ENCODE data around the gene HERC4. TPM values are rescaled to one million over a fixed set of nuclear protein-coding genes. Genes with fewer than 3 reads are reported as not detected.
"Not testable (repeated sequence)": the region's sequence is repeated elsewhere in the genome, so short reads cannot be mapped to it uniquely, and the experiment has no call there.

The HERC4 gene
- total RNA-seq, 3 donors from 2014 or later = 43.2 to 81.4 (median 66.2) TPM

DNA sequence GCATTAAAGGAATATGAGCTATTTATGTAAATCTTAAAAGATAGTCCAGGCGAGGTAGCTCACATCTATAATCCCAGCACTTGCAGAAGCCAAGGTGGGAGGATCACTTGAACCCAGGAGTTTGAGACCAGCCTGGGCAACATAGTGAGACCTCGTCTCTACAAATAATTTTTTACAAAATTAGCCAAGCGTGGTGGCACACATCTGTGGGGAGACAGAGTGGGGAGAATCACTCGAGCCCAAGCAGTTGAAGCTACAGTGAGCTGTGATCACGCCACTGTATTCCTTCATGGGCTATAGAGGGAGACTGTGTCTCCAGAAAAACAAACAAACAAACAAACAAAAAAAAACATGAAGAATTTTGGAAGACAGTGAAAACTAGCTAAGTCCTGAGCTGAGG is 28.4 kb downstream of the HERC4 start:
- Histone ChIP-seq H3K4me3 (no peak overlapping the region), H3K9me3 (no peaks in the 10 kb centered on the region), H3K27me3 (no peaks in the 10 kb centered on the region), H3K27ac (no peak overlapping the region), H3K4me1 (no peaks in the 10 kb centered on the region), H3K36me3 (no peaks in the 10 kb centered on the region)
- TF ChIP-seq, protein P1, sequence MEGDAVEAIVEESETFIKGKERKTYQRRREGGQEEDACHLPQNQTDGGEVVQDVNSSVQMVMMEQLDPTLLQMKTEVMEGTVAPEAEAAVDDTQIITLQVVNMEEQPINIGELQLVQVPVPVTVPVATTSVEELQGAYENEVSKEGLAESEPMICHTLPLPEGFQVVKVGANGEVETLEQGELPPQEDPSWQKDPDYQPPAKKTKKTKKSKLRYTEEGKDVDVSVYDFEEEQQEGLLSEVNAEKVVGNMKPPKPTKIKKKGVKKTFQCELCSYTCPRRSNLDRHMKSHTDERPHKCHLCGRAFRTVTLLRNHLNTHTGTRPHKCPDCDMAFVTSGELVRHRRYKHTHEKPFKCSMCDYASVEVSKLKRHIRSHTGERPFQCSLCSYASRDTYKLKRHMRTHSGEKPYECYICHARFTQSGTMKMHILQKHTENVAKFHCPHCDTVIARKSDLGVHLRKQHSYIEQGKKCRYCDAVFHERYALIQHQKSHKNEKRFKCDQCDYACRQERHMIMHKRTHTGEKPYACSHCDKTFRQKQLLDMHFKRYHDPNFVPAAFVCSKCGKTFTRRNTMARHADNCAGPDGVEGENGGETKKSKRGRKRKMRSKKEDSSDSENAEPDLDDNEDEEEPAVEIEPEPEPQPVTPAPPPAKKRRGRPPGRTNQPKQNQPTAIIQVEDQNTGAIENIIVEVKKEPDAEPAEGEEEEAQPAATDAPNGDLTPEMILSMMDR (IDR thresholded peaks at IDR 0.05) = no peak
- TF ChIP-seq POLR2AphosphoS5 (IDR thresholded peaks at IDR 0.05) (no peak), POLR2A (IDR thresholded peaks at IDR 0.05) (no peak)
- no peak for DNase-seq (ENCODE audit: low spot score in 2 of 2)
- intact Hi-C loops (cut with DNase I; ENCODE audit: low total_unique reads) = loop anchor here (10.0 kb wide), 1 partner anchor 448 kb away; no protein-coding TSS in a partner anchor

DNA sequence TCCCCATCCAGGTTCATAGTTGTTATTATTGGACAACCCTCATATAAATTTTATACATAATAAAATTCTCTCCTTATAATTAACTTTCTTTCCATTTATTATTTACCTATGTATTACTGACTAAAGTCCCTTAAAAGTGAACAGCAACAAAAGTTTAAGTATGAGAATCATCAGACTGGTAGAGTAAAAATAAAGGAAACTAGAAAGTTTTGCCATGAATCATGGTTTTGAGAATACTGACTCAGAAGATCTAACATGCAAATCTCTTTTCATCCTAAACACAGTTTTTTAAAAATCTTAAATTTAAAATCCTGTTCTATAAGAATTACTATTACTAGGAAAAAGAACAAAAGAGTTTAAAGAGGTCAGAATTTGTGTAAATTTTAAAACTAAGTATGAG is 32.1 kb downstream of the HERC4 start:
- H3K27me3 ChIP-seq = no peaks in the 10 kb centered on the region
- TF ChIP-seq POLR2A (IDR thresholded peaks at IDR 0.05) (no peak), POLR2AphosphoS5 (IDR thresholded peaks at IDR 0.05) (no peak)
- TF ChIP-seq, protein P1 (IDR thresholded peaks at IDR 0.05) = no peak
- intact Hi-C loops (cut with DNase I; ENCODE audit: low total_unique reads) = loop anchor here (10.0 kb wide), 1 partner anchor 452 kb away; no protein-coding TSS in a partner anchor
- no peak overlapping the region for H3K27ac ChIP-seq
- H3K36me3 ChIP-seq = no peaks in the 10 kb centered on the region
- H3K4me1 ChIP-seq = no peaks in the 10 kb centered on the region
- H3K9me3 ChIP-seq = no peaks in the 10 kb centered on the region
- DNase-seq (ENCODE audit: low spot score in 2 of 2) = no peak
- H3K4me3 ChIP-seq = no peak overlapping the region

DNA sequence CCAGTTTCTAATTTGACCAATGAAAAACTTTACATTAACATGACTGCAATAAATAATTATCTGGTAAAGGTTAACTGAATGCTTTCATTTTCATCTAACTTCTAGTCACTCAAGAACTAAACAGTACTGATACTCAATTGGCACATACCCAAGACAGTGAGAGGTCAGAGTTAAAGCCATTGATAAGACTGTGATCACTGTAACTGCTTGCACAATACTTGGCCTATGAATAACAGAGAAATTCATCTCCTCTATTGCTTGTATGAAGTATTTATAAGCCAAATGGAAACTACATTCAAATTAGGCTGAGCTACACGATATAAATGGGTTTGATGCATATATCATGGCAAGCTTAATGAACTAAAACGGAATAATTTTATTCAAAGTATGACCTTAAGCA is 43.0 kb downstream of the HERC4 start:
- TF ChIP-seq POLR2AphosphoS5 (IDR thresholded peaks at IDR 0.05) (no peak), POLR2A (IDR thresholded peaks at IDR 0.05) (no peak)
- TF ChIP-seq, protein P1 (IDR thresholded peaks at IDR 0.05) = no peak
- Histone ChIP-seq H3K9me3 (no peaks in the 10 kb centered on the region), H3K4me1 (no peaks in the 10 kb centered on the region), H3K27ac (no peak overlapping the region), H3K36me3 (no peaks in the 10 kb centered on the region), H3K27me3 (no peaks in the 10 kb centered on the region), H3K4me3 (no peak overlapping the region)
- no peak for DNase-seq (ENCODE audit: low spot score in 2 of 2)
- intact Hi-C loops (cut with DNase I; ENCODE audit: low total_unique reads) = no loop called here

DNA sequence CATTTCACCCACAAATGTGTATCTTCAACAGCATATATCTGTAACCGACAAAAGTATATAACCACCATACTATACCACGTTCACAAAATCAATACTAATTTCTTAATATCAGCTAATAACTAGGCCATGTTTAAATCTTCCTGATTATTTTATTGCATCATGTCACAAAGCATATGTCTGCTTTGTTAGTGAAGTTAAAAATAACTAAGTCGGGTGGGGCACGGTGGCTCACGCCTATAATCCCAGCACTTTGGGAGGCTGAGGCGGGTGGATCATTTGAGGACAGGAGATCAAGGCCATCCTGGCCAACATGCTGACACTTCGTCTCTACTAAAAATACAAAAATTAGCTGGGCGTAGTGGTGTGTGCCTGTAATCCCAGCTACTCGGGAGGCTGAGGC is 47.7 kb downstream of the HERC4 start:
- no peak for TF ChIP-seq POLR2AphosphoS5 (IDR thresholded peaks at IDR 0.05)
- TF ChIP-seq POLR2A (IDR thresholded peaks at IDR 0.05) = no peak
- TF ChIP-seq, protein P1 (IDR thresholded peaks at IDR 0.05) = no peak
- Histone ChIP-seq H3K27me3 (no peaks in the 10 kb centered on the region), H3K36me3 (no peaks in the 10 kb centered on the region), H3K4me3 (no peak overlapping the region), H3K9me3 (no peaks in the 10 kb centered on the region), H3K27ac (no peak overlapping the region), H3K4me1 (no peaks in the 10 kb centered on the region)
- DNase-seq (ENCODE audit: low spot score in 2 of 2) = no peak
- intact Hi-C loops (cut with DNase I; ENCODE audit: low total_unique reads) = no loop called here

DNA sequence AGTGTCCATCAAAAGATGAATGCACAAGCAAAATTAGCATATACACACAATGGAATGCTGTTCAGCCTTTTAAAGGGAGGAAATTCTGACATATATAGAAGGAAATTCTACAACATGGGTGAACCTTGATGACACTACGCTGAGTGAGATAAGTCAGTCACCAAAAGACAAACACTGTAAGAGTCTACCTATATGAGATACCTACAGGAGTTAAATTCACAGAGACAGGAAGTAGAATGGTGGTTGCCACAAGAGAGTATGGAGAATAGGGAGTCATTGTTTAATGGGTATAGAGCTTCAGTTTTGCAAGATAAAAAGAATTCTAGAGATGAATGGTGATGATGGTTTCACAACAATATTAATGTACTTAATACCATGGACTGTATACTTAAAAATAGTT is 51.8 kb downstream of the HERC4 start:
- TF ChIP-seq, protein P1 (IDR thresholded peaks at IDR 0.05) = no peak
- no peak for TF ChIP-seq POLR2A (IDR thresholded peaks at IDR 0.05)
- no peak for TF ChIP-seq POLR2AphosphoS5 (IDR thresholded peaks at IDR 0.05)
- Histone ChIP-seq H3K36me3 (no peaks in the 10 kb centered on the region), H3K4me3 (no peak overlapping the region), H3K9me3 (peaks cover 0 to 3% of the 10 kb centered on the region in 2 donors), H3K4me1 (no peaks in the 10 kb centered on the region), H3K27ac (no peak overlapping the region), H3K27me3 (no peaks in the 10 kb centered on the region)
- intact Hi-C loops (cut with DNase I; ENCODE audit: low total_unique reads) = no loop called here
- DNase-seq (ENCODE audit: low spot score in 2 of 2) = no peak

DNA sequence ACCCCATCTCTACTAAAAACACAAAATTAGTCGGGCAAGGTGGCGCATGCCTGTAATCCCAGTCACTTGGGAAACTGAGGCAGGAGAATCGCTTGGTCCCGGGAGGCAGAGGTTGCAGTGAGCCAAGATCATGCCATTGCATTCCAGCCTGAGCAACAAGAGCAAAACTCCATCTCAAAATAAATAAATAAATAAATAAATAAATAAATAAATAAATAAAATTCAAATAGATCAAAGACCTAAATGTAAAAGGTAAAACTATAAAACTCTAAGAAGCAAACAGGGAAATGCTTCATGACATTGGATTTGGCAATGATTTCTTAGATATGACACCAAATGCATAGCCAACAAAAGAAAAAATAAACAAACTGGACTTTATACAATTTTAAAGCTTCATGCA is 52.8 kb downstream of the HERC4 start:
- H3K9me3 ChIP-seq; H3K4me1 ChIP-seq; DNase-seq (ENCODE audit: low spot score in 2 of 2); H3K36me3 ChIP-seq; H3K27ac ChIP-seq; H3K27me3 ChIP-seq; H3K4me3 ChIP-seq; intact Hi-C loops (cut with DNase I; ENCODE audit: low total_unique reads): not testable (repeated sequence)

DNA sequence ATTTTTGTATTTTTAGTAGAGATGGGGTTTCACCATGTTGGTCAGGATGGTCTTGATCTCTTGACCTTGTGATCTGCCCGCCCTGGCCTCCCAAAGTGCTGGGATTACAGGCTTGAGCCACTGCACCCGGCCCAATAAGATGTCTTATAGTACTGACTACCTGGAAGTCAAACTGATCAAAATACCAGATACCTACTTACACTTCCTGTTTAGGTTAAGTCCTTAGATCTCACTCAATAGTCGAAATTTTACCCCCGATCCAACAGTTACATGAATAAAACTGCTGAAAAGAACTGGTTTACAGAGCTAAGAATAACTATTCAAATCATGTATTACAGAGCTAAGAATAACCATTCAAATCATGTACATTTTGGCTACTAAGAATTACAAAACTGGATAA is 58.6 kb downstream of the HERC4 start:
- DNase-seq (ENCODE audit: low spot score in 2 of 2); H3K9me3 ChIP-seq; intact Hi-C loops (cut with DNase I; ENCODE audit: low total_unique reads); H3K36me3 ChIP-seq; H3K4me3 ChIP-seq; H3K27me3 ChIP-seq; H3K4me1 ChIP-seq; H3K27ac ChIP-seq: not testable (repeated sequence)

All from breast epithelium (tissue), 4 donors.